Epithelial cell of proximal tubule (primary cell): Measurements from ENCODE around the gene SYT15. TPM values are rescaled to one million over a fixed set of nuclear protein-coding genes. Genes with fewer than 3 reads are reported as not detected.

Experiments
- total RNA-seq: library from RNA; depleted of rRNA; stranded (reverse); fragments of >200 nt; gene quantifications from 2 replicates; pipeline ENCODE4 v1.2.3, GENCODE V29; 2015

The SYT15 gene
- total RNA-seq, 1 donor from 2014 or later: not detected

Other genes with a start within 250 kb of the SYT15 start
- gene ANXA8L1, start 203.4 kb upstream of the SYT15 start, total RNA-seq: 1.7 and 3.3 TPM in 2 replicates
- gene NPY4R, start 113.2 kb upstream of the SYT15 start, total RNA-seq: not detected in 2 replicates
- 4.5 and 9.1 TPM in 2 replicates for gene GPRIN2, start 22.5 kb upstream of the SYT15 start, total RNA-seq